BLaER1 treated with 17β-estradiol and CSF1 and Interleukin-3, amounts not matched to agents 10 nM and 100 nM (cell line): Measurements from ENCODE around the gene ZCCHC7.

Experiments used
- H3K27ac ChIP-seq, 11 experiments: shearing (Covaris generic); formaldehyde crosslinking; 2 replicates each; pipeline ENCODE4 v1.8.1; 2022
- H3K27me3 ChIP-seq, 11 experiments: shearing (Covaris generic); formaldehyde crosslinking; 2 replicates each; pipeline ENCODE4 v1.8.1; 2022
- H3K36me3 ChIP-seq, 11 experiments: shearing (Covaris generic); formaldehyde crosslinking; 2 replicates each; pipeline ENCODE4 v1.8.1; 2022
- H3K4me1 ChIP-seq, 10 experiments: shearing (Covaris generic); formaldehyde crosslinking; 2 replicates each; pipeline ENCODE4 v1.8.1; 2022
- H3K4me2 ChIP-seq, 11 experiments: shearing (Covaris generic); formaldehyde crosslinking; 2 replicates each; pipeline ENCODE4 v1.8.1; 2022
- H3K4me3 ChIP-seq, 10 experiments: shearing (Covaris generic); formaldehyde crosslinking; 2 replicates each; pipeline ENCODE4 v1.8.1; 2022
- H3K9ac ChIP-seq, 11 experiments: shearing (Covaris generic); formaldehyde crosslinking; 2 replicates each; pipeline ENCODE4 v1.8.1; 2022
- H3K9me3 ChIP-seq, 11 experiments: shearing (Covaris generic); formaldehyde crosslinking; replicated peaks in 1 of 11; 2 replicates each; pipeline ENCODE4 v1.8.1; 2022
- H4K20me1 ChIP-seq, 11 experiments: shearing (Covaris generic); formaldehyde crosslinking; 2 replicates each; pipeline ENCODE4 v1.8.1; 2022
- Cebpa-rat ChIP-seq, 11 experiments: shearing (Covaris generic); IDR thresholded peaks; 2 replicates each; pipeline ENCODE4 v1.8.1; 2022

ZCCHC7 gene

GRCh38 chr9:37398464-37399025, 278.2 kb downstream of the ZCCHC7 start:
- TF ChIP-seq Cebpa-rat (IDR thresholded peaks at IDR 0.05): no peak
- no peaks in the 10 kb centered on the region for H3K9me3 ChIP-seq
- H3K27me3 ChIP-seq: no peaks in the 10 kb centered on the region
- no peaks in the 10 kb centered on the region for H3K36me3 ChIP-seq
- H3K4me3 ChIP-seq: no peak overlapping the region
- H4K20me1 ChIP-seq: no peaks in the 10 kb centered on the region
- H3K4me1 ChIP-seq: peaks cover 0 to 31% (median 7%) of the 10 kb centered on the region in 10 experiments; a peak in 9 of 20 replicates
- H3K27ac ChIP-seq: no peak overlapping the region
- H3K9ac ChIP-seq: no peak overlapping the region
- peak overlapping the region in 3 of 11 experiments; percentile 12 to 34 (median 24); a peak in 3 of 22 replicates for H3K4me2 ChIP-seq

- Histone ChIP-seq H3K36me3 (no peaks in the 10 kb centered on the region), H4K20me1 (no peaks in the 10 kb centered on the region), H3K4me3 (no peak overlapping the region), H3K27ac (no peak overlapping the region), H3K9me3 (no peaks in the 10 kb centered on the region; a peak in 1 of 22 replicates), H3K9ac (no peak overlapping the region), H3K4me1 (peaks cover 0 to 31% (median 7%) of the 10 kb centered on the region in 10 experiments; a peak in 9 of 20 replicates), H3K4me2 (no peak overlapping the region), H3K27me3 (no peaks in the 10 kb centered on the region)
- TF ChIP-seq Cebpa-rat (IDR thresholded peaks at IDR 0.05): no peak
These were observed 279.0 kb downstream of the ZCCHC7 start for GRCh38 chr9:37399336-37399735.

- Histone ChIP-seq H3K4me1 (peaks cover 7 to 54% (median 34%) of the 10 kb centered on the region in 10 experiments; a peak in 18 of 20 replicates), H3K27me3 (peaks cover 0 to 5% (median 0%) of the 10 kb centered on the region in 11 experiments; a peak in 1 of 22 replicates), H3K4me3 (no peak overlapping the region), H4K20me1 (no peaks in the 10 kb centered on the region), H3K36me3 (no peaks in the 10 kb centered on the region), H3K9me3 (no peaks in the 10 kb centered on the region; a peak in 1 of 22 replicates), H3K4me2 (no peak overlapping the region), H3K27ac (no peak overlapping the region), H3K9ac (no peak overlapping the region)
- no peak for TF ChIP-seq Cebpa-rat (IDR thresholded peaks at IDR 0.05)
These were observed 284.2 kb downstream of the ZCCHC7 start for GRCh38 chr9:37404590-37404989.

GRCh38 chr9:37405350-37405749, 285.0 kb downstream of the ZCCHC7 start:
- H3K9me3 ChIP-seq: no peaks in the 10 kb centered on the region; a peak in 1 of 22 replicates
- H3K4me1 ChIP-seq: peaks cover 10 to 58% (median 40%) of the 10 kb centered on the region in 10 experiments; a peak in 19 of 20 replicates
- no peaks in the 10 kb centered on the region for H4K20me1 ChIP-seq
- no peak for TF ChIP-seq Cebpa-rat (IDR thresholded peaks at IDR 0.05)
- H3K4me3 ChIP-seq: no peak overlapping the region
- no peaks in the 10 kb centered on the region for H3K36me3 ChIP-seq
- H3K27ac ChIP-seq: no peak overlapping the region
- H3K4me2 ChIP-seq: no peak overlapping the region
- no peak overlapping the region for H3K9ac ChIP-seq
- H3K27me3 ChIP-seq: peaks cover 0 to 5% (median 0%) of the 10 kb centered on the region in 11 experiments; a peak in 1 of 22 replicates

- no peak overlapping the region for H3K27ac ChIP-seq
- no peak overlapping the region for H3K4me3 ChIP-seq
- peaks cover 0 to 5% (median 0%) of the 10 kb centered on the region in 11 experiments; a peak in 1 of 22 replicates for H3K27me3 ChIP-seq
- no peaks in the 10 kb centered on the region; a peak in 1 of 22 replicates for H3K9me3 ChIP-seq
- H3K4me2 ChIP-seq: peak overlapping the region in 4 of 11 experiments; percentile 39 to 86 (median 65); a peak in 4 of 22 replicates
- peak in 2 of 11 experiments; percentile 21 to 22; a peak in 1 of 22 replicates for TF ChIP-seq Cebpa-rat (IDR thresholded peaks at IDR 0.05)
- H3K36me3 ChIP-seq: no peaks in the 10 kb centered on the region
- no peaks in the 10 kb centered on the region for H4K20me1 ChIP-seq
- no peak overlapping the region for H3K9ac ChIP-seq
- H3K4me1 ChIP-seq: peaks cover 15 to 63% (median 45%) of the 10 kb centered on the region in 10 experiments
These were observed 285.5 kb downstream of the ZCCHC7 start for GRCh38 chr9:37405764-37406380.

- Histone ChIP-seq H3K4me3 (no peak overlapping the region), H3K36me3 (no peaks in the 10 kb centered on the region), H3K9me3 (no peaks in the 10 kb centered on the region; a peak in 1 of 22 replicates), H3K4me2 (peak overlapping the region in 4 of 11 experiments; percentile 39 to 86 (median 65); a peak in 8 of 22 replicates), H3K27me3 (peaks cover 0 to 5% (median 0%) of the 10 kb centered on the region in 11 experiments; a peak in 1 of 22 replicates), H4K20me1 (no peaks in the 10 kb centered on the region), H3K27ac (peak overlapping the region in 1 of 11 experiments; percentile 0; a peak in 1 of 22 replicates), H3K9ac (no peak overlapping the region), H3K4me1 (peaks cover 25 to 72% (median 54%) of the 10 kb centered on the region in 10 experiments)
- no peak for TF ChIP-seq Cebpa-rat (IDR thresholded peaks at IDR 0.05)
These were observed 286.4 kb downstream of the ZCCHC7 start for GRCh38 chr9:37406603-37407401.

GRCh38 chr9:37407468-37407867, 287.1 kb downstream of the ZCCHC7 start:
- H3K9me3 ChIP-seq: no peaks in the 10 kb centered on the region; a peak in 1 of 22 replicates
- no peaks in the 10 kb centered on the region for H3K36me3 ChIP-seq
- H3K4me1 ChIP-seq: peaks cover 31 to 77% (median 61%) of the 10 kb centered on the region in 10 experiments
- TF ChIP-seq Cebpa-rat (IDR thresholded peaks at IDR 0.05): no peak
- peaks cover 0 to 5% (median 0%) of the 10 kb centered on the region in 11 experiments; a peak in 1 of 22 replicates for H3K27me3 ChIP-seq
- H3K4me3 ChIP-seq: no peak overlapping the region
- peak overlapping the region in 4 of 11 experiments; percentile 48 to 93 (median 84); a peak in 8 of 22 replicates for H3K4me2 ChIP-seq
- no peaks in the 10 kb centered on the region for H4K20me1 ChIP-seq
- peak overlapping the region in 1 of 11 experiments; percentile 79; a peak in 1 of 22 replicates for H3K27ac ChIP-seq
- H3K9ac ChIP-seq: no peak overlapping the region
